ENCODE data around the gene OR6C2. TPM values are rescaled to one million over a fixed set of nuclear protein-coding genes. Genes with fewer than 3 reads are reported as not detected.
"Not testable (repeated sequence)": the region's sequence is repeated elsewhere in the genome, so short reads cannot be mapped to it uniquely, and the experiment has no call there.

Gene OR6C2
- total RNA-seq, 1 experiment from 2014 or later: not detected

DNA sequence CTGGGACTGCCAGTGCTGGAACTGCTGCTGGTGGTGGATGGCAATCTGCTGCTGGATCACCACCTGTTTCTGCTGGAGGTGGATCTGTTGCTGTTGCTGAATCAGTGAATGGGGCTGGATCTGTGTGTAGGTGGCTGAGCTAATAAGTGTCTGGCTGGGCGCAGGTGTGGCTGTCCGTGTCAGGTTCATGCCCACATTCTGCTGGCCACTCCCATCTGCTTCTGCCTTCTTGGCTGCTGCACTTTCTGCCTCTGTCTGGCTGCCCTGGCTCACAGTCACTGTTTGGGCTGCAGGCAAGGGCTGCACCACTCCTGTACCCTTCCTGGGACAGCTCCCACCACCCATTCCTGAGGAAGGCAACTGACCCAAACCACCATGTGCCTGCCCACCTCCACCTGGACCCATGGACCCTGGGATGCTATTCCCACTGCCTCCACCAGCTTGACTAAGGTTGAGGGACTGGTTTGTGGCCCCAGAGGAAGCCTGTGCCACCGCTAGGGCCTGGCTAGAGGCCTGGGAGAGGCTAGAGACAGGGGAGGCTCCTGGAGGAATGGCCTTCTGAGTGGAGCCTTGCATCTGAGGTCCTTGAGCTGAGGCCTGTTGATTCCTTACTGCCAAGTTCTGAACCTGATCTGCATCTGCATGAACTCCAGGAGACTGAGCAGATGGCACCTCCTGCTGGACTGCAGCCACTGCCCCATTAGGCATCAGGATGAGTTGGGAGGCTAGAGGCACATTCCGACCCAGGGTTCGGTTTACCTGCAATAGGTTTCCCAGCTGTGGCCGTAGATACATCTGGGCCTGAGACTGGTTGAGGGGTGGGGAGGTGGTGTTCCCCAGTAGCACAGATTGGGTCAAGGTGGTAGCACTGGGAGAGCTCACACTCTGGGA lies 30.1 kb upstream of the OR6C2 start:
- H3K18ac ChIP-seq (ENCODE audit: insufficient read length, low read depth, low read length); H3K14ac ChIP-seq (ENCODE audit: insufficient read depth, low read length); H3K9me3 Mint-ChIP-seq; H4K5ac ChIP-seq (ENCODE audit: insufficient read length, low read depth, low read length); H3K79me1 ChIP-seq (ENCODE audit: insufficient read depth, low read depth, low read length, poor library complexity, severe bottlenecking); H3K4me1 Mint-ChIP-seq; H2BK5ac ChIP-seq (ENCODE audit: insufficient read length, low read length); H3K79me2 ChIP-seq (ENCODE audit: insufficient read depth, low read length); H2AK5ac ChIP-seq (ENCODE audit: insufficient read length, low read length); H3K23me2 ChIP-seq (ENCODE audit: insufficient read length, low read depth, low read length, poor library complexity, severe bottlenecking); H4K91ac ChIP-seq (ENCODE audit: insufficient read length, low read depth, low read length); H2BK15ac ChIP-seq (ENCODE audit: low read depth, low read length); H4K20me1 ChIP-seq (ENCODE audit: control insufficient read depth, insufficient read depth, insufficient read length); H3K36me3 Mint-ChIP-seq (ENCODE audit: insufficient read depth in 1 of 3, low read depth in 3 of 3); H3K27ac ChIP-seq (ENCODE audit: insufficient read length, low read depth, low read length); H2BK120ac ChIP-seq (ENCODE audit: low read depth, low read length, poor library complexity, severe bottlenecking); H3K4me2 ChIP-seq (ENCODE audit: insufficient read depth, insufficient read length, low read length); H3K4ac ChIP-seq (ENCODE audit: low read depth, low read length); H3K27me3 ChIP-seq (ENCODE audit: insufficient read depth, low read length); H3K56ac ChIP-seq (ENCODE audit: insufficient read length, low read depth, low read length); H4K8ac ChIP-seq (replicated peaks; ENCODE audit: insufficient read length, low read depth, low read length); H3K9me3 ChIP-seq (ENCODE audit: control insufficient read depth, low read depth, low read length); H3K23ac ChIP-seq (ENCODE audit: insufficient read length, low read depth, low read length); H3T11ph ChIP-seq (ENCODE audit: low read length); H2BK20ac ChIP-seq (ENCODE audit: low read depth, low read length, poor library complexity, severe bottlenecking); H3K4me1 ChIP-seq (ENCODE audit: insufficient read depth, low read length); H3K4me3 Mint-ChIP-seq; H2AFZ ChIP-seq (ENCODE audit: low read length); H2BK12ac ChIP-seq (ENCODE audit: insufficient read length, low read depth, low read length); H3K9ac ChIP-seq (ENCODE audit: extremely low read depth, insufficient read length, low read length); H3K27me3 Mint-ChIP-seq (ENCODE audit: low read depth): not testable (repeated sequence)
- H3K27ac Mint-ChIP-seq: peak overlapping the region in 1 of 3 experiments; percentile 65; a peak in 1 of 7 replicates
- WGBS (ENCODE audit: extremely low coverage, insufficient read length, low lambda C conversion rate): no CpG with 5 or more reads among the region's 6 CpGs
- 0 out of 3 replicates have a peak, but pooled peaks have one; percentile 12 for TF ChIP-seq CTCF (conservative IDR thresholded peaks at IDR 0.05)
- peak; percentile 35 for DNase-seq

- not testable (repeated sequence) for H3K27ac ChIP-seq (ENCODE audit: insufficient read length, low read depth, low read length); H2BK12ac ChIP-seq (ENCODE audit: insufficient read length, low read depth, low read length); H3K79me1 ChIP-seq (ENCODE audit: insufficient read depth, low read depth, low read length, poor library complexity, severe bottlenecking); H4K5ac ChIP-seq (ENCODE audit: insufficient read length, low read depth, low read length); H3K4me1 ChIP-seq (ENCODE audit: insufficient read depth, low read length); H3K56ac ChIP-seq (ENCODE audit: insufficient read length, low read depth, low read length); H4K91ac ChIP-seq (ENCODE audit: insufficient read length, low read depth, low read length); H4K8ac ChIP-seq (replicated peaks; ENCODE audit: insufficient read length, low read depth, low read length); H3T11ph ChIP-seq (ENCODE audit: low read length); H4K20me1 ChIP-seq (ENCODE audit: control insufficient read depth, insufficient read depth, insufficient read length); H3K18ac ChIP-seq (ENCODE audit: insufficient read length, low read depth, low read length); H3K4me1 Mint-ChIP-seq; H3K36me3 Mint-ChIP-seq (ENCODE audit: insufficient read depth in 1 of 3, low read depth in 3 of 3); H2BK120ac ChIP-seq (ENCODE audit: low read depth, low read length, poor library complexity, severe bottlenecking); H2BK15ac ChIP-seq (ENCODE audit: low read depth, low read length); H3K23ac ChIP-seq (ENCODE audit: insufficient read length, low read depth, low read length); H3K27me3 Mint-ChIP-seq (ENCODE audit: low read depth); H3K4me2 ChIP-seq (ENCODE audit: insufficient read depth, insufficient read length, low read length); H3K14ac ChIP-seq (ENCODE audit: insufficient read depth, low read length); H2BK20ac ChIP-seq (ENCODE audit: low read depth, low read length, poor library complexity, severe bottlenecking); H3K23me2 ChIP-seq (ENCODE audit: insufficient read length, low read depth, low read length, poor library complexity, severe bottlenecking); H3K9ac ChIP-seq (ENCODE audit: extremely low read depth, insufficient read length, low read length); H3K9me3 Mint-ChIP-seq; H3K9me3 ChIP-seq (ENCODE audit: control insufficient read depth, low read depth, low read length); H2AK5ac ChIP-seq (ENCODE audit: insufficient read length, low read length); H3K79me2 ChIP-seq (ENCODE audit: insufficient read depth, low read length); H3K27me3 ChIP-seq (ENCODE audit: insufficient read depth, low read length); H3K4ac ChIP-seq (ENCODE audit: low read depth, low read length); H2AFZ ChIP-seq (ENCODE audit: low read length); H2BK5ac ChIP-seq (ENCODE audit: insufficient read length, low read length)
- 0 out of 7 replicates have a peak overlapping the region, but pooled peaks of 1 of the 3 experiments have one; percentile 65 for H3K27ac Mint-ChIP-seq
- peak; percentile 64 for DNase-seq
- WGBS (ENCODE audit: extremely low coverage, insufficient read length, low lambda C conversion rate): no CpG with 5 or more reads among the region's 11 CpGs
- peak overlapping the region in 1 of 2 experiments; percentile 53; a peak in 2 of 5 replicates for H3K4me3 Mint-ChIP-seq
Observed at GRCh38 chr12:55414396-55414823, 29.5 kb upstream of the OR6C2 start.
